ENCODE data around the gene RAD51B. TPM values are rescaled to one million over a fixed set of nuclear protein-coding genes. Genes with fewer than 3 reads are reported as not detected.

The RAD51B gene
- total RNA-seq, 2 donors from 2014 or later, result 42.6 to 50.0 TPM

GRCh38 chr14:68563251-68564131 is 743.9 kb downstream of the RAD51B start:
- DNase-seq (no peak), ATAC-seq (replicated peaks in 1 of 2) (no peak)
- peaks cover 29% of the 10 kb centered on the region for H3K4me1 Mint-ChIP-seq (ENCODE audit: low read depth)
- H3K27ac Mint-ChIP-seq, result no peak overlapping the region
- no peaks in the 10 kb centered on the region for H3K27me3 Mint-ChIP-seq (ENCODE audit: low read depth)
- H3K4me3 Mint-ChIP-seq, result no peak overlapping the region
- H3K9me3 Mint-ChIP-seq, result no peaks in the 10 kb centered on the region
- H3K36me3 Mint-ChIP-seq (ENCODE audit: insufficient read depth in 2 of 2), result no peaks in the 10 kb centered on the region

- Mint-ChIP-seq H3K27ac (no peak overlapping the region), H3K36me3 (ENCODE audit: insufficient read depth in 2 of 2) (no peaks in the 10 kb centered on the region), H3K4me1 (ENCODE audit: low read depth) (peaks cover 29% of the 10 kb centered on the region), H3K4me3 (no peak overlapping the region), H3K27me3 (ENCODE audit: low read depth) (no peaks in the 10 kb centered on the region), H3K9me3 (peaks cover 0 to 1% of the 10 kb centered on the region in 2 donors)
- ATAC-seq (replicated peaks in 1 of 2) (no peak), DNase-seq (no peak)
These were observed 744.7 kb downstream of the RAD51B start for GRCh38 chr14:68564191-68564825.

- Mint-ChIP-seq H3K4me3 (no peak overlapping the region), H3K36me3 (ENCODE audit: insufficient read depth in 2 of 2) (no peaks in the 10 kb centered on the region), H3K27ac (no peak overlapping the region), H3K27me3 (ENCODE audit: low read depth) (no peaks in the 10 kb centered on the region), H3K9me3 (peaks cover 0 to 1% of the 10 kb centered on the region in 2 donors), H3K4me1 (ENCODE audit: low read depth) (peaks cover 29% of the 10 kb centered on the region)
- ATAC-seq (replicated peaks in 1 of 2) (peak in 1 of 2 donors; percentile 25), DNase-seq (no peak)
These were observed 745.5 kb downstream of the RAD51B start for GRCh38 chr14:68564826-68565759.

- DNase-seq (no peak), ATAC-seq (replicated peaks in 1 of 2) (no peak)
- H3K9me3 Mint-ChIP-seq, result peaks cover 0 to 1% of the 10 kb centered on the region in 2 donors
- H3K36me3 Mint-ChIP-seq (ENCODE audit: insufficient read depth in 2 of 2), result no peaks in the 10 kb centered on the region
- H3K27ac Mint-ChIP-seq, result no peak overlapping the region
- H3K4me3 Mint-ChIP-seq, result no peak overlapping the region
- peaks cover 29% of the 10 kb centered on the region for H3K4me1 Mint-ChIP-seq (ENCODE audit: low read depth)
- H3K27me3 Mint-ChIP-seq (ENCODE audit: low read depth), result no peaks in the 10 kb centered on the region
These were observed 746.5 kb downstream of the RAD51B start for GRCh38 chr14:68566075-68566474.

GRCh38 chr14:68568907-68569897 is 749.6 kb downstream of the RAD51B start:
- Mint-ChIP-seq H3K4me3 (no peak overlapping the region), H3K9me3 (peaks cover 0 to 1% of the 10 kb centered on the region in 2 donors), H3K27me3 (ENCODE audit: low read depth) (no peaks in the 10 kb centered on the region), H3K27ac (no peak overlapping the region), H3K36me3 (ENCODE audit: insufficient read depth in 2 of 2) (no peaks in the 10 kb centered on the region), H3K4me1 (ENCODE audit: low read depth) (peaks cover 7% of the 10 kb centered on the region)
- ATAC-seq (replicated peaks in 1 of 2), result no peak
- no peak for DNase-seq

- no peak overlapping the region for H3K27ac Mint-ChIP-seq
- no peaks in the 10 kb centered on the region for H3K36me3 Mint-ChIP-seq (ENCODE audit: insufficient read depth in 2 of 2)
- H3K4me1 Mint-ChIP-seq (ENCODE audit: low read depth), result peaks cover 2% of the 10 kb centered on the region
- peaks cover 0 to 1% of the 10 kb centered on the region in 2 donors for H3K9me3 Mint-ChIP-seq
- no peaks in the 10 kb centered on the region for H3K27me3 Mint-ChIP-seq (ENCODE audit: low read depth)
- H3K4me3 Mint-ChIP-seq, result no peak overlapping the region
- no peak for DNase-seq
- no peak for ATAC-seq (replicated peaks in 1 of 2)
These were observed 750.4 kb downstream of the RAD51B start for GRCh38 chr14:68569970-68570409.

- Mint-ChIP-seq H3K27me3 (ENCODE audit: low read depth) (no peaks in the 10 kb centered on the region), H3K9me3 (peaks cover 0 to 1% of the 10 kb centered on the region in 2 donors), H3K27ac (no peak overlapping the region), H3K4me1 (ENCODE audit: low read depth) (no peaks in the 10 kb centered on the region), H3K36me3 (ENCODE audit: insufficient read depth in 2 of 2) (no peaks in the 10 kb centered on the region), H3K4me3 (no peak overlapping the region)
- DNase-seq (no peak), ATAC-seq (replicated peaks in 1 of 2) (no peak)
These were observed 751.6 kb downstream of the RAD51B start for GRCh38 chr14:68571114-68571591.

- no peaks in the 10 kb centered on the region for H3K27me3 Mint-ChIP-seq (ENCODE audit: low read depth)
- H3K4me1 Mint-ChIP-seq (ENCODE audit: low read depth), result no peaks in the 10 kb centered on the region
- no peak overlapping the region for H3K4me3 Mint-ChIP-seq
- H3K27ac Mint-ChIP-seq, result no peak overlapping the region
- ATAC-seq (replicated peaks in 1 of 2) (no peak), DNase-seq (no peak)
- H3K9me3 Mint-ChIP-seq, result peaks cover 0 to 1% of the 10 kb centered on the region in 2 donors
- H3K36me3 Mint-ChIP-seq (ENCODE audit: insufficient read depth in 2 of 2), result no peaks in the 10 kb centered on the region
These were observed 752.4 kb downstream of the RAD51B start for GRCh38 chr14:68571928-68572525.

GRCh38 chr14:68573126-68573525 is 753.5 kb downstream of the RAD51B start:
- Mint-ChIP-seq H3K4me1 (ENCODE audit: low read depth) (no peaks in the 10 kb centered on the region), H3K4me3 (no peak overlapping the region), H3K36me3 (ENCODE audit: insufficient read depth in 2 of 2) (no peaks in the 10 kb centered on the region), H3K27ac (no peak overlapping the region), H3K27me3 (ENCODE audit: low read depth) (no peaks in the 10 kb centered on the region), H3K9me3 (peaks cover 0 to 1% of the 10 kb centered on the region in 2 donors)
- no peak for DNase-seq
- ATAC-seq (replicated peaks in 1 of 2), result no peak

GRCh38 chr14:68573722-68574121 is 754.1 kb downstream of the RAD51B start:
- H3K27me3 Mint-ChIP-seq (ENCODE audit: low read depth), result no peaks in the 10 kb centered on the region
- no peaks in the 10 kb centered on the region for H3K4me1 Mint-ChIP-seq (ENCODE audit: low read depth)
- H3K4me3 Mint-ChIP-seq, result no peak overlapping the region
- H3K27ac Mint-ChIP-seq, result no peak overlapping the region
- ATAC-seq (replicated peaks in 1 of 2), result no peak
- no peak for DNase-seq
- no peaks in the 10 kb centered on the region for H3K9me3 Mint-ChIP-seq
- H3K36me3 Mint-ChIP-seq (ENCODE audit: insufficient read depth in 2 of 2), result no peaks in the 10 kb centered on the region

- no peak for ATAC-seq (replicated peaks in 1 of 2)
- Mint-ChIP-seq H3K27ac (no peak overlapping the region), H3K9me3 (no peaks in the 10 kb centered on the region), H3K4me3 (no peak overlapping the region), H3K4me1 (ENCODE audit: low read depth) (no peaks in the 10 kb centered on the region), H3K27me3 (ENCODE audit: low read depth) (no peaks in the 10 kb centered on the region), H3K36me3 (ENCODE audit: insufficient read depth in 2 of 2) (no peaks in the 10 kb centered on the region)
- DNase-seq, result no peak
These were observed 754.9 kb downstream of the RAD51B start for GRCh38 chr14:68574461-68574860.
